BE2C (cell line): ENCODE results near the gene GOLGA6D.
"Not testable (repeated sequence)": the region's sequence is repeated elsewhere in the genome, so short reads cannot be mapped to it uniquely, and the experiment has no call there.

Experiments
- DNase-seq: peaks from one replicate; pipeline ENCODE4 v3.0.0-alpha.2; 2020
- H3K27me3 ChIP-seq: fragments of 250-450 bp; sonication (Bioruptor Pico); 2 replicates; pipeline ENCODE4 v1.5.1; 2020; ENCODE audit warnings: mild to moderate bottlenecking
- H3K36me3 ChIP-seq: fragments of 250-450 bp; sonication (Bioruptor Pico); 2 replicates; pipeline ENCODE4 v1.5.1; 2020; ENCODE audit warnings: mild to moderate bottlenecking
- H3K4me1 ChIP-seq: fragments of 250-450 bp; sonication (Bioruptor Pico); 2 replicates; pipeline ENCODE4 v1.5.1; 2020
- H3K4me3 ChIP-seq: 2 replicates; pipeline ENCODE4 v1.5.1; 2011; ENCODE audit warnings: low read depth, low read length
- H3K9me3 ChIP-seq: fragments of 250-450 bp; sonication (Bioruptor Pico); 2 replicates; pipeline ENCODE4 v1.5.1; 2020
- CTCF ChIP-seq: IDR thresholded peaks from 2 replicates; pipeline ENCODE4 v1.5.1; 2012; ENCODE audit warnings: mild to moderate bottlenecking, low read depth, low read length

Gene GOLGA6D

GRCh38 chr15:75238150-75238549, 44.5 kb upstream of the GOLGA6D start:
- TF ChIP-seq CTCF, result no peak
- H3K9me3 ChIP-seq, result no peaks in the 10 kb centered on the region
- no peaks in the 10 kb centered on the region for H3K4me1 ChIP-seq
- H3K4me3 ChIP-seq, result no peak overlapping the region
- no peaks in the 10 kb centered on the region for H3K27me3 ChIP-seq
- no peak for DNase-seq
- no peaks in the 10 kb centered on the region for H3K36me3 ChIP-seq

GRCh38 chr15:75245741-75246140, 36.9 kb upstream of the GOLGA6D start:
- H3K4me3 ChIP-seq, H3K9me3 ChIP-seq, H3K4me1 ChIP-seq, H3K36me3 ChIP-seq, DNase-seq: not testable (repeated sequence)
- H3K27me3 ChIP-seq, result peaks cover 27% of the 10 kb centered on the region

- H3K27me3 ChIP-seq, result peaks cover 34% of the 10 kb centered on the region
- not testable (repeated sequence) for DNase-seq, H3K36me3 ChIP-seq, H3K9me3 ChIP-seq, H3K4me3 ChIP-seq, H3K4me1 ChIP-seq
Measured at GRCh38 chr15:75248991-75249390, 33.6 kb upstream of the GOLGA6D start.

GRCh38 chr15:75249726-75250125, 32.9 kb upstream of the GOLGA6D start:
- Histone ChIP-seq H3K9me3 (no peaks in the 10 kb centered on the region), H3K27me3 (peaks cover 34% of the 10 kb centered on the region), H3K36me3 (no peaks in the 10 kb centered on the region), H3K4me3 (no peak overlapping the region), H3K4me1 (no peaks in the 10 kb centered on the region)
- DNase-seq, result no peak
- no peak for TF ChIP-seq CTCF

GRCh38 chr15:75251343-75251742, 31.3 kb upstream of the GOLGA6D start:
- not testable (repeated sequence) for H3K4me3 ChIP-seq, H3K9me3 ChIP-seq, H3K4me1 ChIP-seq, DNase-seq, H3K36me3 ChIP-seq
- H3K27me3 ChIP-seq, result peaks cover 34% of the 10 kb centered on the region

GRCh38 chr15:75252285-75252684, 30.4 kb upstream of the GOLGA6D start:
- H3K36me3 ChIP-seq, H3K4me3 ChIP-seq, H3K4me1 ChIP-seq, H3K9me3 ChIP-seq, DNase-seq: not testable (repeated sequence)
- peaks cover 34% of the 10 kb centered on the region for H3K27me3 ChIP-seq

- H3K9me3 ChIP-seq, H3K27me3 ChIP-seq, H3K4me3 ChIP-seq, H3K4me1 ChIP-seq, DNase-seq, H3K36me3 ChIP-seq: not testable (repeated sequence)
Measured at GRCh38 chr15:75258034-75258433, 24.6 kb upstream of the GOLGA6D start, which contains the start of gene GOLGA6C. GOLGA6C (plus strand) TSS chr15:75258334; CDS start chr15:75258599, 265 bp downstream.

GRCh38 chr15:75258620-75259343, 23.9 kb upstream of the GOLGA6D start:
- H3K4me3 ChIP-seq, H3K9me3 ChIP-seq, H3K27me3 ChIP-seq, H3K4me1 ChIP-seq, H3K36me3 ChIP-seq, DNase-seq: not testable (repeated sequence)

GRCh38 chr15:75259873-75260272, 22.8 kb upstream of the GOLGA6D start:
- not testable (repeated sequence) for H3K36me3 ChIP-seq, H3K4me1 ChIP-seq, H3K4me3 ChIP-seq, H3K9me3 ChIP-seq, DNase-seq, H3K27me3 ChIP-seq

GRCh38 chr15:75273751-75274359, 8.8 kb upstream of the GOLGA6D start:
- not testable (repeated sequence) for H3K27me3 ChIP-seq, H3K4me3 ChIP-seq, H3K4me1 ChIP-seq, DNase-seq, H3K9me3 ChIP-seq, H3K36me3 ChIP-seq
